ENCODE data around the gene ZNF587B. TPM values are rescaled to one million over a fixed set of nuclear protein-coding genes. Genes with fewer than 3 reads are reported as not detected.
A peak's percentile ranks its signal among the peaks of the same experiment; 100 is the strongest.

The ZNF587B gene
- polyA plus RNA-seq, 2 of the 4 experiments (the other 2 are of a cell fraction) = 13.2 to 14.9 TPM

- TF ChIP-seq CTCF (IDR thresholded peaks at IDR 0.05) = no peak
- TF ChIP-seq JUNB (IDR thresholded peaks at IDR 0.05) = no peak
- TF ChIP-seq NFE2L2 (conservative IDR thresholded peaks at IDR 0.05; ENCODE audit: low read length) = no peak
These were observed 57.3 kb downstream of the ZNF587B start (continued) for GRCh38 chr19:57887195-57887941.

- Histone ChIP-seq H3K27ac (no peak overlapping the region), H3K4me2 (peak overlapping the region; percentile 29; the same call in 1 of the 3 replicates), H3K4me3 (peak overlapping the region; percentile 23; the same call in 2 of the 3 replicates), H3K4me1 (no peaks in the 10 kb centered on the region), H3K9me3 (peaks cover 85% of the 10 kb centered on the region)
- DNase-seq (ENCODE audit: low read depth in 1 of 2, low spot score in 1 of 2) (no peak), ATAC-seq (no peak; a peak in 1 of 6 replicates), FAIRE-seq (no peak)
- CTCF ChIA-PET = interaction anchor here (0.8 to 1.4 kb wide), 3 partner anchors 9 to 15 kb away, joined by 3 to 4 read pairs (median 3); no protein-coding TSS in a partner anchor
- POLR2A ChIA-PET = no interaction called here
- WGBS (ENCODE audit: missing lambda C conversion rate) = 63% methylated on average over 8 of the region's 8 CpGs
- TF ChIP-seq TFCP2L1 (CRISPR knock-in tag; IDR thresholded peaks at IDR 0.05) (no peak), ZFP36 (IDR thresholded peaks at IDR 0.05; ENCODE audit: borderline replicate concordance, partially characterized antibody) (no peak), FOSL2 (IDR thresholded peaks at IDR 0.05) (no peak), FOSL2 (CRISPR knock-in tag; IDR thresholded peaks at IDR 0.05) (no peak), ZSCAN20 (CRISPR knock-in tag; IDR thresholded peaks at IDR 0.05) (no peak), NR3C1 (IDR thresholded peaks at IDR 0.05) (no peak), NPAS2 (CRISPR knock-in tag; IDR thresholded peaks at IDR 0.05; ENCODE audit: borderline replicate concordance) (no peak), PBX3 (IDR thresholded peaks at IDR 0.05) (no peak), EHF (CRISPR knock-in tag; IDR thresholded peaks at IDR 0.05) (no peak), CEBPB (IDR thresholded peaks at IDR 0.05) (no peak), PHF8 (IDR thresholded peaks at IDR 0.05; ENCODE audit: borderline replicate concordance, low read depth) (no peak), RARB (CRISPR knock-in tag; IDR thresholded peaks at IDR 0.05) (no peak), ELK1 (IDR thresholded peaks at IDR 0.05; ENCODE audit: low read depth, low read length) (no peak)
These were observed 58.0 kb downstream of the ZNF587B start for GRCh38 chr19:57888107-57888559.

- no peak within 1 kb of the TSS for H3K27ac ChIP-seq
- H3K4me1 ChIP-seq = no peaks in the 10 kb centered on the region
- ATAC-seq (peak; percentile 24 to 93; a peak in 3 of 6 replicates), FAIRE-seq (no peak), DNase-seq (ENCODE audit: low read depth in 1 of 2, low spot score in 1 of 2) (peak; percentile 10 to 85)
- H3K9me3 ChIP-seq = peaks cover 84% of the 10 kb centered on the region
- H3K4me2 ChIP-seq = peak within 1 kb of the TSS; percentile 29; the same call in 1 of the 3 replicates
- peak within 1 kb of the TSS; percentile 23; the same call in 2 of the 3 replicates for H3K4me3 ChIP-seq
- WGBS (ENCODE audit: missing lambda C conversion rate) = 8% methylated on average over 41 of the region's 43 CpGs
- ChIA-PET POLR2A (no interaction called here), CTCF (interaction anchor here (0.8 to 1.4 kb wide), 2 partner anchors 8 to 9 kb away, joined by 3 to 4 read pairs; no protein-coding TSS in a partner anchor)
- TF ChIP-seq HOXB13 (CRISPR knock-in tag; IDR thresholded peaks at IDR 0.05; ENCODE audit: low read depth) (no peak), USF2 (IDR thresholded peaks at IDR 0.05) (peak; percentile 50), E2F6 (IDR thresholded peaks at IDR 0.05; ENCODE audit: borderline replicate concordance, low read depth) (peak; percentile 67; the same call in 1 of the 2 replicates), CHD2 (IDR thresholded peaks at IDR 0.05; ENCODE audit: low read length, partially characterized antibody) (no peak), ATOH8 (CRISPR knock-in tag; IDR thresholded peaks at IDR 0.05; ENCODE audit: low read depth) (no peak), CBX2 (IDR thresholded peaks at IDR 0.05; ENCODE audit: borderline replicate concordance, low read depth) (no peak), NFE2L2 (conservative IDR thresholded peaks at IDR 0.05; ENCODE audit: low read length) (no peak), FOSB (CRISPR knock-in tag; IDR thresholded peaks at IDR 0.05) (no peak), RCOR1 (IDR thresholded peaks at IDR 0.05; ENCODE audit: low read depth, low read length) (no peak), RAD21 (conservative IDR thresholded peaks at IDR 0.05 in 1 of 2, IDR thresholded peaks at IDR 0.05 in 1 of 2) (0 out of 5 replicates have a peak, but pooled peaks of 1 of the 2 experiments have one; percentile 10)
These were observed 58.6 kb downstream of the ZNF587B start, which contains the start of gene ZNF814 for GRCh38 chr19:57888560-57889231. TSS of gene ZNF814 (minus strand) at chr19:57889037. CDS start at chr19:57888802, 235 bp downstream.

All from A549 (cell line).